Measurements from ENCODE around the gene SLC4A3. TPM values are rescaled to one million over a fixed set of nuclear protein-coding genes. Genes with fewer than 3 reads are reported as not detected.
A peak's percentile ranks its signal among the peaks of the same experiment; 100 is the strongest.

Gene SLC4A3
- total RNA-seq (2021; fragmentation: NEBNext Ultra II Directional; extraction: Animal tissue kit (Norgen Biotek cat#: 25700)) (6.5 and 7.4 TPM in 2 replicates), polyA plus RNA-seq (2011; rRNA removed) (4.8 and 8.2 TPM in 2 replicates), polyA minus RNA-seq (2011; rRNA and poly(A)+ RNA removed) (2.8 and 5.1 TPM in 2 replicates)
- polyA plus RNA-seq (2011; cell fraction: cytosol; rRNA removed) = 5.4 TPM
- 37.1 TPM for polyA plus RNA-seq (2011; cell fraction: nucleus; rRNA removed)
- 5.8 to 8.2 TPM (median 6.5 TPM) in 4 replicates for polyA plus RNA-seq (2012, experiment 1 of 2)
- 4.7 TPM for polyA plus RNA-seq (2012, experiment 2 of 2)
- polyA plus RNA-seq (2013, experiment 1 of 2) = 4.7 TPM
- 4.8 TPM for polyA plus RNA-seq (2013, experiment 2 of 2)
- polyA minus RNA-seq (2011; cell fraction: cytosol; rRNA and poly(A)+ RNA removed) = 4.6 TPM
- 9.8 TPM for polyA minus RNA-seq (2011; cell fraction: nucleus; rRNA and poly(A)+ RNA removed)
- long read RNA-seq, experiment 1, partial matches to known transcripts = 1 of 1 reads
- long read RNA-seq, experiment 1, other reads (novel, unspliced or antisense) = 0 of 1 reads
- long read RNA-seq, experiment 2 = 0 reads

- Histone ChIP-seq H2BK120ac (replicated peaks; ENCODE audit: low read depth, low read length) (no peak within 1 kb of the TSS), H3K56ac (replicated peaks; ENCODE audit: insufficient read length, low read depth, low read length) (no peak within 1 kb of the TSS), H4K8ac (ENCODE audit: extremely low read depth, insufficient read depth, low read length) (peak within 1 kb of the TSS; percentile 84), H3K4me1 (replicated peaks in 1 of 4; ENCODE audit: control insufficient read depth in 3 of 4, insufficient read depth in 4 of 4, low read length in 3 of 4) (peaks cover 0 to 12% (median 9%) of the 10 kb centered on the region in 4 experiments; a peak in 5 of 7 replicates), H4K91ac (replicated peaks; ENCODE audit: insufficient read length, low read length) (peak within 1 kb of the TSS; percentile 80), H3K36me3 (ENCODE audit: control insufficient read depth in 2 of 4, insufficient read depth in 4 of 4, low read length in 3 of 4) (no peaks in the 10 kb centered on the region), H3K14ac (ENCODE audit: insufficient read length) (no peak within 1 kb of the TSS), H3K4ac (replicated peaks; ENCODE audit: insufficient read length, low read depth, low read length) (peak within 1 kb of the TSS; percentile 74), H2AK5ac (ENCODE audit: low read depth, low read length) (peak within 1 kb of the TSS; percentile 77; the same call in 1 of the 2 replicates), H3K18ac (ENCODE audit: extremely low read depth, low read length) (peak within 1 kb of the TSS; percentile 60), H3K4me3 (ENCODE audit: extremely low read depth in 1 of 4, insufficient read depth in 2 of 4, low read depth in 3 of 4, low read length in 4 of 4) (peak within 1 kb of the TSS; percentile 31 to 85 (median 58)), H3K27ac (ENCODE audit: low read depth, low read length) (no peak within 1 kb of the TSS), H4K20me1 (replicated peaks in 1 of 2; ENCODE audit: control insufficient read depth in 1 of 2, insufficient read depth in 2 of 2, low read length in 2 of 2) (peaks cover 0 to 1% of the 10 kb centered on the region in 2 experiments), H2AFZ (ENCODE audit: low read length) (no peak within 1 kb of the TSS; the same call in 1 of the 2 replicates), H3K4me2 (ENCODE audit: insufficient read depth in 1 of 2, low read depth in 2 of 2, low read length in 2 of 2) (peak within 1 kb of the TSS; percentile 61 to 75), H2BK20ac (ENCODE audit: low read length) (0 out of 2 replicates have a peak within 1 kb of the TSS, but pooled peaks have one; percentile 3), H3K9ac (replicated peaks in 1 of 4; ENCODE audit: extremely low read depth in 1 of 4, low read depth in 3 of 4, low read length in 3 of 4) (peak within 1 kb of the TSS in 2 of 4 experiments; percentile 27 to 71; a peak in 4 of 7 replicates), H3K9me3 (ENCODE audit: insufficient read depth in 2 of 2, low read depth in 1 of 2, low read length in 1 of 2) (no peaks in the 10 kb centered on the region), H3K23me2 (ENCODE audit: low read depth, low read length) (peaks cover 3% of the 10 kb centered on the region; the same call in 1 of the 2 replicates), H2BK15ac (ENCODE audit: low read length) (peak within 1 kb of the TSS; percentile 88), H2BK5ac (ENCODE audit: low read depth, low read length) (0 out of 2 replicates have a peak within 1 kb of the TSS, but pooled peaks have one; percentile 9), H2BK12ac (ENCODE audit: low read depth, low read length) (peak within 1 kb of the TSS; percentile 93; the same call in 1 of the 2 replicates), H3K79me1 (ENCODE audit: low read depth, low read length) (no peaks in the 10 kb centered on the region), H3K79me2 (ENCODE audit: control insufficient read depth in 1 of 2, insufficient read depth in 2 of 2, low read length in 2 of 2) (no peaks in the 10 kb centered on the region), H3K27me3 (replicated peaks in 1 of 4; ENCODE audit: control insufficient read depth in 3 of 4, extremely low read depth in 1 of 4, insufficient read depth in 3 of 4, low read length in 3 of 4) (peaks cover 0 to 11% (median 6%) of the 10 kb centered on the region in 4 experiments; a peak in 5 of 7 replicates), H4K5ac (ENCODE audit: insufficient read length, low read depth, low read length) (peak within 1 kb of the TSS; percentile 26), H3K23ac (ENCODE audit: insufficient read length) (no peak within 1 kb of the TSS)
- ChIA-PET POLR2A (ENCODE audit: partially characterized antibody) (interaction anchor here (0.8 to 2.5 kb wide), 7 partner anchors 9 to 57 kb away, joined by 3 to 11 read pairs (median 4); partner anchors contain the start of gene STK11IP), CTCF (ENCODE audit: partially characterized antibody) (interaction anchor here (0.6 to 22.0 kb wide), 20 partner anchors 11 to 414 kb away, joined by 3 to 356 read pairs (median 4); partner anchors contain the start of genes INHA, OBSL1 and STK11IP)
- DNase-seq (ENCODE audit: low read depth in 1 of 2, low spot score in 2 of 2) = peak in 1 of 2 experiments; percentile 65
- WGBS, 2 experiments (ENCODE audit: extremely low coverage in 1 of 2, insufficient coverage in 1 of 2, insufficient read length in 1 of 2, insufficient replicate concordance in 2 of 2, low coverage in 1 of 2, low lambda C conversion rate in 2 of 2, missing lambda C conversion rate in 1 of 2) = 11% methylated on average over 9 of the region's 103 CpGs; no CpG with 5 or more reads in 1 of the 2 experiments
- no peak for FAIRE-seq
- TF ChIP-seq CTCF (IDR thresholded peaks at IDR 0.05; ENCODE audit: control extremely low read depth in 1 of 3, insufficient read depth in 1 of 3, low read depth in 1 of 3, low read length in 3 of 3) = peak in 1 of 3 experiments; percentile 19; a peak in 1 of 4 replicates
- no peak for TF ChIP-seq TAF7 (optimal IDR thresholded peaks at IDR 0.05; ENCODE audit: borderline replicate concordance, low read depth, low read length)
- 0 out of 3 replicates have a peak, but pooled peaks of 1 of the 2 experiments have one; percentile 48 for TF ChIP-seq POLR2A (IDR thresholded peaks at IDR 0.05; ENCODE audit: control extremely low read depth in 1 of 2, low read depth in 2 of 2, low read length in 2 of 2)
Observed at GRCh38 chr2:219627103-219628100, at the start of gene SLC4A3. SLC4A3 (plus strand) TSS chr2:219627630; CDS start chr2:219627993, 363 bp downstream.
